Suprapubic skin (tissue), 4 donors: Measurements from ENCODE around the gene NEAT1. TPM values are rescaled to one million over a fixed set of nuclear protein-coding genes. Genes with fewer than 3 reads are reported as not detected.

ENCODE experiments used
- DNase-seq, 2 donors: peaks; one replicate each; pipeline ENCODE4 v3.0.0-alpha.2; 2019; ENCODE audit warnings: low spot score in 2 of 2
- H3K27ac ChIP-seq: fragments of 200-600 bp; sonication (generic); one replicate; pipeline ENCODE4 v1.5.1; 2019
- H3K27me3 ChIP-seq: fragments of 200-600 bp; sonication (generic); one replicate; pipeline ENCODE4 v1.5.1; 2019
- H3K36me3 ChIP-seq: fragments of 200-600 bp; sonication (generic); one replicate; pipeline ENCODE4 v1.5.1; 2019
- H3K4me1 ChIP-seq: fragments of 200-600 bp; sonication (generic); one replicate; pipeline ENCODE4 v1.5.1; 2019
- H3K4me3 ChIP-seq: fragments of 200-600 bp; sonication (generic); one replicate; pipeline ENCODE4 v1.5.1; 2019; ENCODE audit warnings: mild to moderate bottlenecking
- H3K9me3 ChIP-seq: fragments of 200-600 bp; sonication (generic); one replicate; pipeline ENCODE4 v1.5.1; 2019
- EP300 ChIP-seq: sonication (generic); formaldehyde crosslinking; IDR thresholded peaks from one replicate; pipeline ENCODE4 v1.6.1; 2017; ENCODE audit warnings: antibody characterized with exemption
- POLR2A ChIP-seq, 2 donors: fragments of 450-650 bp; IDR thresholded peaks; one replicate each; pipeline ENCODE4 v1.6.1; 2017; ENCODE audit warnings: antibody characterized with exemption in 2 of 2, mild to moderate bottlenecking in 2 of 2, moderate library complexity in 2 of 2
- POLR2AphosphoS5 ChIP-seq, 3 donors: sonication (generic); formaldehyde crosslinking; IDR thresholded peaks; one replicate each; pipeline ENCODE4 v1.6.1; 2017; ENCODE audit warnings: antibody characterized with exemption in 3 of 3
- WGBS: methylation state at CpG from one replicate; pipeline ENCODE4 v1.1.5; 2018; 5-methylcytosine and 5-hydroxymethylcytosine counted together
- total RNA-seq, 4 donors: library from RNA; depleted of rRNA; stranded (reverse); fragments of >200 nt; gene quantifications; one replicate each; pipeline ENCODE4 v1.1.0, GENCODE V29; 2016
- TF ChIP-seq, protein P1 (sequence below), 2 donors: fragments of 200-600 bp in 1 of 2; fragments of 450-650 bp in 1 of 2; sonication (generic) in 1 of 2; IDR thresholded peaks; one replicate each; pipeline ENCODE4 v1.5.1; 2016 to 2019; ENCODE audit warnings: antibody characterized with exemption in 2 of 2, mild to moderate bottlenecking in 1 of 2, moderate library complexity in 1 of 2

NEAT1 gene
- total RNA-seq, 4 donors from 2014 or later: 336 to 2,041 (median 481) TPM

DNA sequence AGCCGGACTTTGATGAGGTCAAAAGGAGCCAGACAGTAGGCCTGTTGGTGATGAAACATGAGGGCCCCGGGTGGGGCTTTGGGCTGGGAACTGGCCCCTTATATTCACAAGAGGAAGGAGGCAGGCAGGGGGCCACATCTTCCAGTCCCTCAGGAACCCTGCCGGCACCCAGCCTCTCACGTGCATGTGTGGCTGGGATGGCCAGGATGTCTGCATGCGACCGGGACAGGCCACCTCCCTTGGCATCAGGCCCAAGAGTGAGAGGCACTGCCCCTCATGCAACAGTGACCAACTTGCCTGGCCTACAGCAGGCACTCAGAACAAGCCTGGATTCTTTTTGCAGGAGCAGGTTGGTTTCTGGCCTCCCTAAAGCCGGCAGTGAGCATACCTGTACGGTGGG, 45.6 kb upstream of the NEAT1 start:
- Histone ChIP-seq H3K9me3 (no peaks in the 10 kb centered on the region), H3K36me3 (no peaks in the 10 kb centered on the region), H3K27ac (no peak overlapping the region), H3K4me1 (peaks cover 26% of the 10 kb centered on the region), H3K27me3 (no peaks in the 10 kb centered on the region), H3K4me3 (no peak overlapping the region)
- 63% methylated on average over 8 of the region's 8 CpGs for whole genome bisulfite sequencing
- no peak for TF ChIP-seq EP300
- no peak for TF ChIP-seq POLR2A (IDR thresholded peaks at IDR 0.05)
- TF ChIP-seq POLR2AphosphoS5 (IDR thresholded peaks at IDR 0.05): no peak
- TF ChIP-seq, protein P1, sequence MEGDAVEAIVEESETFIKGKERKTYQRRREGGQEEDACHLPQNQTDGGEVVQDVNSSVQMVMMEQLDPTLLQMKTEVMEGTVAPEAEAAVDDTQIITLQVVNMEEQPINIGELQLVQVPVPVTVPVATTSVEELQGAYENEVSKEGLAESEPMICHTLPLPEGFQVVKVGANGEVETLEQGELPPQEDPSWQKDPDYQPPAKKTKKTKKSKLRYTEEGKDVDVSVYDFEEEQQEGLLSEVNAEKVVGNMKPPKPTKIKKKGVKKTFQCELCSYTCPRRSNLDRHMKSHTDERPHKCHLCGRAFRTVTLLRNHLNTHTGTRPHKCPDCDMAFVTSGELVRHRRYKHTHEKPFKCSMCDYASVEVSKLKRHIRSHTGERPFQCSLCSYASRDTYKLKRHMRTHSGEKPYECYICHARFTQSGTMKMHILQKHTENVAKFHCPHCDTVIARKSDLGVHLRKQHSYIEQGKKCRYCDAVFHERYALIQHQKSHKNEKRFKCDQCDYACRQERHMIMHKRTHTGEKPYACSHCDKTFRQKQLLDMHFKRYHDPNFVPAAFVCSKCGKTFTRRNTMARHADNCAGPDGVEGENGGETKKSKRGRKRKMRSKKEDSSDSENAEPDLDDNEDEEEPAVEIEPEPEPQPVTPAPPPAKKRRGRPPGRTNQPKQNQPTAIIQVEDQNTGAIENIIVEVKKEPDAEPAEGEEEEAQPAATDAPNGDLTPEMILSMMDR (IDR thresholded peaks at IDR 0.05): no peak
- DNase-seq: no peak

DNA sequence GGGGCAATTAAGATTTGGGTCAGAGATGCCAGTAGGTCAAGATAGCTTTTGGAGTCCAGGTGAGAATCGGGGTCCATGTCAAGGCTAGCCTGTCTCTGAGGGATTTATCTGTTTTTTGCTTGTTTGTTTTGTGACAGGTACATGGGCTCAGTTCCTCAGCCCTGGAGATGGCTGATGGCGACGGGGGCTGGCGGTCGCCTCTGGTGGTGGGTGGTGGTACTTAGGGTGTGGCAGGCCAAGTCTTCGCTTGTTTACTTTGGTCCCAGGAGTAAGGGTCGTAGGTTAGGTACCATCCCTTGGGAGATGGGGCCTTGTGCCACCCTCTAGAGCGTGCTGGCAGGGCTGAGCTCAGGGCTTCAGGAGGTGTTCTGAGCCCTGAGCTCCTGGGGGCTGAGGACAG, 44.8 kb upstream of the NEAT1 start:
- Histone ChIP-seq H3K27me3 (no peaks in the 10 kb centered on the region), H3K9me3 (no peaks in the 10 kb centered on the region), H3K36me3 (no peaks in the 10 kb centered on the region), H3K4me1 (peaks cover 32% of the 10 kb centered on the region), H3K4me3 (no peak overlapping the region), H3K27ac (no peak overlapping the region)
- whole genome bisulfite sequencing: 92% methylated on average over 8 of the region's 8 CpGs
- TF ChIP-seq POLR2A (IDR thresholded peaks at IDR 0.05) (no peak), POLR2AphosphoS5 (IDR thresholded peaks at IDR 0.05) (no peak), EP300 (no peak)
- TF ChIP-seq, protein P1 (IDR thresholded peaks at IDR 0.05): no peak
- DNase-seq: no peak

- Histone ChIP-seq H3K27ac (no peak overlapping the region), H3K4me1 (peaks cover 38% of the 10 kb centered on the region), H3K27me3 (no peaks in the 10 kb centered on the region), H3K9me3 (no peaks in the 10 kb centered on the region), H3K36me3 (no peaks in the 10 kb centered on the region), H3K4me3 (no peak overlapping the region)
- no peak for DNase-seq
- WGBS: 85% methylated on average over 18 of the region's 19 CpGs
- no peak for TF ChIP-seq POLR2AphosphoS5 (IDR thresholded peaks at IDR 0.05)
- TF ChIP-seq POLR2A (IDR thresholded peaks at IDR 0.05): no peak
- TF ChIP-seq EP300: no peak
- TF ChIP-seq, protein P1 (IDR thresholded peaks at IDR 0.05): no peak
Observed at GRCh38 chr11:65378208-65378927, 44.2 kb upstream of the NEAT1 start.

DNA sequence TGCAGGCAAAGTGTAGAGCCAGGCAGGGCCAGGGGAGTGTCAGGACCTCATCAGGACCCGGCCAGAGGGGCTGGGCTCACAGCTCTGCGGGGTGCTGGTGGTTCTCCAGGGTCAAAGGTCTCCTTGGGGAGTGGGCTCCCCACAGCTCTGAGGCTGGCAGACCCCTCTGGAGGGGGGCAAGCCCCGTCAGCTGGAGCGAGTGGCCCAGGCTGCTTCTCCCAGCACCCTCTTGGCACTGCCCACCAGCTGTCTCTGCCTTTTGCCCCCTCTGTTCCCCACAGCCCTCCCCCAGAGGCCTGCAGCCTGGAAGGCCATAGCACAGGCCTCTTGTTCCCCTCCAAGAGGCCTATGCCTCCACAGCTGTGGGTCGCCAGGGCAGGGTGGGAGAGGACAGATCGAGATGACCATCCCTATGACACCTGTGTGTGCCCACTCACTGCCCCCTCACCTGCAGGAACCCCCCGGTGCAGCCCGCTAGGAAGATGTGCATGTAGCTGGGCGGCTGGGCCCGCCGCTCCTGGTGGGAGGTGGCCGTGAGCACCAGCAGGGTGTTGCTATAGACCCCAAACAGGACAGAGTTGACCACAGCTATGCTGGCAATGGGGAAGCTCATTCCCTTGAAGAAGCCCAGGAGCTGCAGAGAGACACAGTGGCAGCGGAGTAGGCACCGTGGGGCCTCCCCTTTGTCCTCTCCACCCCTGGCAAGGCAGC, 43.5 kb upstream of the NEAT1 start:
- H3K9me3 ChIP-seq: no peaks in the 10 kb centered on the region
- TF ChIP-seq, protein P1 (IDR thresholded peaks at IDR 0.05): no peak
- TF ChIP-seq POLR2A (IDR thresholded peaks at IDR 0.05): no peak
- no peak for TF ChIP-seq EP300
- TF ChIP-seq POLR2AphosphoS5 (IDR thresholded peaks at IDR 0.05): no peak
- WGBS: 91% methylated on average over 6 of the region's 14 CpGs
- no peak overlapping the region for H3K27ac ChIP-seq
- H3K4me3 ChIP-seq: no peak overlapping the region
- no peak for DNase-seq
- no peaks in the 10 kb centered on the region for H3K27me3 ChIP-seq
- H3K4me1 ChIP-seq: peaks cover 45% of the 10 kb centered on the region
- H3K36me3 ChIP-seq: no peaks in the 10 kb centered on the region

GRCh38 chr11:65379698-65380459, 42.7 kb upstream of the NEAT1 start:
- Histone ChIP-seq H3K4me1 (peaks cover 52% of the 10 kb centered on the region), H3K9me3 (no peaks in the 10 kb centered on the region), H3K27me3 (no peaks in the 10 kb centered on the region), H3K36me3 (no peaks in the 10 kb centered on the region), H3K4me3 (no peak overlapping the region), H3K27ac (no peak overlapping the region)
- no peak for TF ChIP-seq POLR2A (IDR thresholded peaks at IDR 0.05)
- TF ChIP-seq POLR2AphosphoS5 (IDR thresholded peaks at IDR 0.05): no peak
- TF ChIP-seq EP300: no peak
- TF ChIP-seq, protein P1 (IDR thresholded peaks at IDR 0.05): no peak
- 93% methylated on average over 9 of the region's 13 CpGs for WGBS
- DNase-seq: no peak
